Measurements from ENCODE around the gene ITPKB.

GRCh38 chr1:226649780-226650179 lies 89.3 kb downstream of the ITPKB start:
- TF ChIP-seq CTCF (IDR thresholded peaks at IDR 0.05) (peak in 10 of 12 donors; percentile 4 to 48 (median 26)), POLR2A (IDR thresholded peaks at IDR 0.05) (no peak)

All from heart left ventricle (tissue), 13 donors.